GM12874 (cell line): ENCODE measurements around the gene MIA2.

ENCODE experiments used
- CTCF ChIP-seq: IDR thresholded peaks from 2 replicates; pipeline ENCODE4 v1.5.1; 2011; ENCODE audit warnings: low read depth, mild to moderate bottlenecking, control low read depth, low read length, moderate library complexity; ENCODE audit not compliant: insufficient read depth

MIA2 gene

GRCh38 chr14:39434401-39434800 is 200.7 kb downstream of the MIA2 start:
- TF ChIP-seq CTCF: no peak

- TF ChIP-seq CTCF: no peak
Observed at GRCh38 chr14:39435241-39435640, 201.5 kb downstream of the MIA2 start.
